Suprapubic skin (tissue), 4 donors: ENCODE data around the gene NONO. TPM values are rescaled to one million over a fixed set of nuclear protein-coding genes. Genes with fewer than 3 reads are reported as not detected.
"Not testable (repeated sequence)": the region's sequence is repeated elsewhere in the genome, so short reads cannot be mapped to it uniquely, and the experiment has no call there.

Experiments
- DNase-seq, 2 donors: peaks; one replicate each; pipeline ENCODE4 v3.0.0-alpha.2; 2019; ENCODE audit warnings: low spot score in 2 of 2
- H3K27ac ChIP-seq: fragments of 200-600 bp; sonication (generic); one replicate; pipeline ENCODE4 v1.5.1; 2019
- H3K27me3 ChIP-seq: fragments of 200-600 bp; sonication (generic); one replicate; pipeline ENCODE4 v1.5.1; 2019
- H3K36me3 ChIP-seq: fragments of 200-600 bp; sonication (generic); one replicate; pipeline ENCODE4 v1.5.1; 2019
- H3K4me1 ChIP-seq: fragments of 200-600 bp; sonication (generic); one replicate; pipeline ENCODE4 v1.5.1; 2019
- H3K4me3 ChIP-seq: fragments of 200-600 bp; sonication (generic); one replicate; pipeline ENCODE4 v1.5.1; 2019; ENCODE audit warnings: mild to moderate bottlenecking
- H3K9me3 ChIP-seq: fragments of 200-600 bp; sonication (generic); one replicate; pipeline ENCODE4 v1.5.1; 2019
- EP300 ChIP-seq: sonication (generic); formaldehyde crosslinking; IDR thresholded peaks from one replicate; pipeline ENCODE4 v1.6.1; 2017; ENCODE audit warnings: antibody characterized with exemption
- POLR2A ChIP-seq, 2 donors: fragments of 450-650 bp; IDR thresholded peaks; one replicate each; pipeline ENCODE4 v1.6.1; 2017; ENCODE audit warnings: antibody characterized with exemption in 2 of 2, mild to moderate bottlenecking in 2 of 2, moderate library complexity in 2 of 2
- POLR2AphosphoS5 ChIP-seq, 3 donors: sonication (generic); formaldehyde crosslinking; IDR thresholded peaks; one replicate each; pipeline ENCODE4 v1.6.1; 2017; ENCODE audit warnings: antibody characterized with exemption in 3 of 3
- WGBS: methylation state at CpG from one replicate; pipeline ENCODE4 v1.1.5; 2018; 5-methylcytosine and 5-hydroxymethylcytosine counted together
- total RNA-seq, 4 donors: library from RNA; depleted of rRNA; stranded (reverse); fragments of >200 nt; gene quantifications; one replicate each; pipeline ENCODE4 v1.1.0, GENCODE V29; 2016
- TF ChIP-seq, protein P1 (sequence below), 2 donors: fragments of 200-600 bp in 1 of 2; fragments of 450-650 bp in 1 of 2; sonication (generic) in 1 of 2; IDR thresholded peaks; one replicate each; pipeline ENCODE4 v1.5.1; 2016 to 2019; ENCODE audit warnings: antibody characterized with exemption in 2 of 2, mild to moderate bottlenecking in 1 of 2, moderate library complexity in 1 of 2

NONO gene
- total RNA-seq, 4 donors from 2014 or later: 216 to 323 (median 221) TPM

DNA sequence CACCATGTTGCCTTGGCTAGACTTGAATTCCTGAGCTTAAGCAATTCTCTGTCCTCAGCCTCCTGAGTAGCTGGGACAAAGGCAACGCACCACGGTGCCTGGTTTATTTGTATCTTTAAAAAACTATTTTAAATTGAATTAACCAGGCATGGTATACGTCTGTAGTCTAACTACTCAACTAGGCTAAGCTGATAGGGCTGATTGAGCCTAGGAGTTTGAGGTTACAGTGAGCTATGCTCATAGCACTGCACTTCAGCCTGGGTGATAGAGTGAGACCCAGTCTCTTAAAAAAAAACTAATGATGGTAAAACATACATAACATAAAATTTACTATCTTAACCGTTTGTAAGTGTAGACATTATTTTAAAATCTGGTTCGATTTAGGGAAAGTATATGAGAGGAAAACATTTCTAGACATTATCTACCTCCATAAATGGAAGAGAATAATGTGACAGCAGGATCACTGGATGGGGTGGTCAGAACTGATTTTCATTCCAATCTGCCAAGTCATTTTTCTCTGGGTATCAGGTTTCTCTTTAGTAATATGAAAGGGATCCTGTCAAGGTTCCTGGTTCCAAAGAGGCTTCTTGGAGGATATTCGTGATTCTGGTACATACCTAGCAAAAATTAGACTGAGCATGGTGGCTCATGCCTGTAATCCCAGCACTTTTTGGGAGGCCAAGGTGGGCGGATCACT lies 9.4 kb downstream of the NONO start:
- H3K27me3 ChIP-seq: no peaks in the 10 kb centered on the region
- WGBS: 84% methylated on average over 7 of the region's 7 CpGs
- H3K4me3 ChIP-seq: no peak overlapping the region
- no peaks in the 10 kb centered on the region for H3K9me3 ChIP-seq
- no peak overlapping the region for H3K27ac ChIP-seq
- DNase-seq: no peak
- no peak for TF ChIP-seq EP300
- no peak for TF ChIP-seq POLR2AphosphoS5 (IDR thresholded peaks at IDR 0.05)
- TF ChIP-seq, protein P1, sequence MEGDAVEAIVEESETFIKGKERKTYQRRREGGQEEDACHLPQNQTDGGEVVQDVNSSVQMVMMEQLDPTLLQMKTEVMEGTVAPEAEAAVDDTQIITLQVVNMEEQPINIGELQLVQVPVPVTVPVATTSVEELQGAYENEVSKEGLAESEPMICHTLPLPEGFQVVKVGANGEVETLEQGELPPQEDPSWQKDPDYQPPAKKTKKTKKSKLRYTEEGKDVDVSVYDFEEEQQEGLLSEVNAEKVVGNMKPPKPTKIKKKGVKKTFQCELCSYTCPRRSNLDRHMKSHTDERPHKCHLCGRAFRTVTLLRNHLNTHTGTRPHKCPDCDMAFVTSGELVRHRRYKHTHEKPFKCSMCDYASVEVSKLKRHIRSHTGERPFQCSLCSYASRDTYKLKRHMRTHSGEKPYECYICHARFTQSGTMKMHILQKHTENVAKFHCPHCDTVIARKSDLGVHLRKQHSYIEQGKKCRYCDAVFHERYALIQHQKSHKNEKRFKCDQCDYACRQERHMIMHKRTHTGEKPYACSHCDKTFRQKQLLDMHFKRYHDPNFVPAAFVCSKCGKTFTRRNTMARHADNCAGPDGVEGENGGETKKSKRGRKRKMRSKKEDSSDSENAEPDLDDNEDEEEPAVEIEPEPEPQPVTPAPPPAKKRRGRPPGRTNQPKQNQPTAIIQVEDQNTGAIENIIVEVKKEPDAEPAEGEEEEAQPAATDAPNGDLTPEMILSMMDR (IDR thresholded peaks at IDR 0.05): no peak
- peaks cover 3% of the 10 kb centered on the region for H3K4me1 ChIP-seq
- H3K36me3 ChIP-seq: peaks cover 71% of the 10 kb centered on the region

DNA sequence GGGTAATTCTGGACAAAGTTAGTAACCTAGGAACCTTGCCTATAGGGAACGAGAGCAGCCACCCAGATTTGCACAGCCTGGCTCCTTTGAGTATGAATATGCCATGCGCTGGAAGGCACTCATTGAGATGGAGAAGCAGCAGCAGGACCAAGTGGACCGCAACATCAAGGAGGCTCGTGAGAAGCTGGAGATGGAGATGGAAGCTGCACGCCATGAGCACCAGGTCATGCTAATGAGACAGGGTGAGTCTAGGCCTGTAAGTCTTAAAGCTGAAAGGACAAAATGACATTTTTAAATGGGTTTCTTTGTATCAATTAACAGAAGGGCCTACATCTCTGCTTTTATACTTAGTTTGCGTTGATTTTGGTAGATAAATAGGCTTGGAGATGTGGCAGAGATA lies 13.4 kb downstream of the NONO start:
- TF ChIP-seq POLR2AphosphoS5 (IDR thresholded peaks at IDR 0.05): no peak
- no peak for TF ChIP-seq POLR2A (IDR thresholded peaks at IDR 0.05)
- TF ChIP-seq EP300: no peak
- TF ChIP-seq, protein P1 (IDR thresholded peaks at IDR 0.05): no peak
- no peak overlapping the region for H3K27ac ChIP-seq
- no peaks in the 10 kb centered on the region for H3K4me1 ChIP-seq
- no peaks in the 10 kb centered on the region for H3K9me3 ChIP-seq
- H3K36me3 ChIP-seq: peaks cover 84% of the 10 kb centered on the region
- 89% methylated on average over 6 of the region's 6 CpGs for WGBS
- H3K4me3 ChIP-seq: no peak overlapping the region
- no peaks in the 10 kb centered on the region for H3K27me3 ChIP-seq
- DNase-seq: no peak

DNA sequence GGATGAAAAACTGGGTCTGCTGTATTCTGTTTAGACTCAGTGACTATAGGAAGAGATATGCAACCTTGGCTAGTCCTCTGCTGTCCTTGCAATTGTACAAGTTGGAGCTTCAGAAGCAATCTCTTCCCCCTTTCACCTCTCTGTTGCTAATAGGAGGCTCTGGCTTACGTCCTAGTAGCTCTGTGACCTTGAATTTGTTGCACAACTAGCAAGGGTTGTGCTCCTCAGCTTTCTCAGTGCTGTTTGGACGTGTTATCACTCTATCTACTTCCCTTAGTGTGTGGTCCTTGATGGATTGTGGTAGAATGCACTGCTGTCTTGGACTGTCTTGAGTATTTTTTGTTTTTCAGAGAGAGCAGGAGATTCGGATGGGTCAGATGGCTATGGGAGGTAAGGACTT lies 14.7 kb downstream of the NONO start:
- TF ChIP-seq EP300: no peak
- TF ChIP-seq POLR2A (IDR thresholded peaks at IDR 0.05): no peak
- TF ChIP-seq, protein P1 (IDR thresholded peaks at IDR 0.05): no peak
- TF ChIP-seq POLR2AphosphoS5 (IDR thresholded peaks at IDR 0.05): no peak
- DNase-seq: no peak
- no peaks in the 10 kb centered on the region for H3K9me3 ChIP-seq
- H3K36me3 ChIP-seq: peaks cover 71% of the 10 kb centered on the region
- H3K4me1 ChIP-seq: no peaks in the 10 kb centered on the region
- H3K27ac ChIP-seq: no peak overlapping the region
- no peaks in the 10 kb centered on the region for H3K27me3 ChIP-seq
- 65% methylated on average over 3 of the region's 3 CpGs for WGBS
- H3K4me3 ChIP-seq: no peak overlapping the region

DNA sequence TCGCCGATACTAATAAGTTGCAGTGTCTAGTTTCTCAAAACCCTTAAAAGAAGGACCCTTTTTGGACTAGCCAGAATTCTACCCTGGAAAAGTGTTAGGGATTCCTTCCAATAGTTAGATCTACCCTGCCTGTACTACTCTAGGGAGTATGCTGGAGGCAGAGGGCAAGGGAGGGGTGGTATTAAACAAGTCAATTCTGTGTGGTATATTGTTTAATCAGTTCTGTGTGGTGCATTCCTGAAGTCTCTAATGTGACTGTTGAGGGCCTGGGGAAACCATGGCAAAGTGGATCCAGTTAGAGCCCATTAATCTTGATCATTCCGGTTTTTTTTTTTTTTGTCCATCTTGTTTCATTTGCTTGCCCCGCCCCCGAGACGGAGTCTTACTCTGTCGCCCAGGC lies 16.6 kb downstream of the NONO start:
- not testable (repeated sequence) for H3K9me3 ChIP-seq, H3K4me3 ChIP-seq, H3K27me3 ChIP-seq, DNase-seq, H3K4me1 ChIP-seq, H3K27ac ChIP-seq
- H3K36me3 ChIP-seq: peaks cover 51% of the 10 kb centered on the region
- 79% methylated on average over 7 of the region's 7 CpGs for WGBS

DNA sequence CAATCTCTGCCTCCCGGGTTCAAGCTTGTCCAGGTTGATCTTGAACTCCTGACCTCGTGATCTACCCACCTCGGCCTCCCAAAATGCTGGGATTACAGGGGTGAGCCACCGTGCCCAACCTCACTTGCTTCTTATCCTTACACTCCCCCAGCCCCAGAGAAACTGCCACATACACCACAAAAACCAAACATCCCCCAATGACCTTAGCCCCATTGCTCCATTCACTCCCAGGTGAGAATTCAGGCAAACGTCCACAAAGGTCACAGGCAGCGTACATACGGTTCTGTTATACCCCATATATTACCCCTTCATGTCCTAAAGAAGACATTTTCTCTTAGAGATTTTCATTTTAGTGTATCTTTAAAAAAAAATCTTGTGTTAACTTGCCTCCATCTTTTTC lies 17.1 kb downstream of the NONO start:
- H3K27me3 ChIP-seq, DNase-seq, H3K27ac ChIP-seq, H3K4me3 ChIP-seq, H3K4me1 ChIP-seq, H3K9me3 ChIP-seq: not testable (repeated sequence)
- 75% methylated on average over 7 of the region's 7 CpGs for WGBS
- peaks cover 47% of the 10 kb centered on the region for H3K36me3 ChIP-seq

DNA sequence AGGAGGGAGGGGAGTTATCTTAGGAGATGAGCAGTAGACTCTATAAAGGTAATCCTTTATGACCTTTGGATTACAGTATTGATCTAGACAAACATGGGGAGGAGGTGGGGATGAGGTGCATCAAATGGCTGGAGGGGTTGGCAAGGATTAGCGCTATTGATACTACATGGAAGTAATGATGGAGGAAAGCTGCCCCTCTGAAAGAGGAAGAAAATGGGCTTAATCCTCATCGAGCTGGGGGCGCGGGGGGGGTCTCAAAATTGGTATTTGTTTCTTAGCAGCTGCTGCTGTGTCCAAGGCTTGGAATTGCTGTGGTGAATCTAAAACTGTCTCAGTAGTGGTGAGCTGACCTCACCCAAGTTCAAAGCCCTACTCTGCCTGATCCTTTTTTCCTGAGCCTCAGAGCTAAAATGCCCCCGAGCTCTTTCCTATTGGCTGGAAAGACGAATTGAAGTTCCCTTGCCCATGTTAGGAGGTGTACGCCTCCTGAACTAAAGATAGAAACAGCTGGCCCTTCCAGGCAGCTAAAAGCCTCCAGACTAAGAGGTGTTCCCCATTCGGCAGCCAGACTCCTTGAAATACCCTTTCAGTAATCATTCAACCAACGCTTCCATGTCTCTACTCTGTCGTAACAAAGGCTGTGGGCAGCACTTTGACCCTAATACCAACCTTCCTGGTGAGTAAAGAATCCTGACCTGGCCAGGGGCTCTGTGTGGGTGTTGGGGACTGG lies 17.9 kb downstream of the NONO start, which contains the start of gene ITGB1BP2:
Gene ITGB1BP2, plus strand, starts transcription at position 556 of the 730 bp plus-strand sequence. Its CDS starts 57 bp downstream, at position 613.
- no peaks in the 10 kb centered on the region for H3K27me3 ChIP-seq
- no peaks in the 10 kb centered on the region for H3K9me3 ChIP-seq
- 77% methylated on average over 10 of the region's 10 CpGs for WGBS
- H3K27ac ChIP-seq: no peak within 1 kb of the TSS
- TF ChIP-seq, protein P1 (IDR thresholded peaks at IDR 0.05): no peak
- TF ChIP-seq POLR2AphosphoS5 (IDR thresholded peaks at IDR 0.05) (no peak), EP300 (no peak), POLR2A (IDR thresholded peaks at IDR 0.05) (no peak)
- DNase-seq: no peak
- H3K36me3 ChIP-seq: peaks cover 39% of the 10 kb centered on the region
- no peak within 1 kb of the TSS for H3K4me3 ChIP-seq
- no peaks in the 10 kb centered on the region for H3K4me1 ChIP-seq
